K562 (cell line): ENCODE data around the gene GALNT17.

ENCODE experiments used
- CTCF ChIP-seq, 3 experiments: IDR thresholded peaks in 2 of 3; conservative IDR thresholded peaks in 1 of 3; 2 replicates each; pipeline ENCODE4 v1.5.1; 2011 to 2012; ENCODE audit warnings: low read length in 3 of 3, mild to moderate bottlenecking in 3 of 3, control low read depth in 2 of 3, improper control_type of control experiment in 1 of 3, inconsistent platforms in 1 of 3, low read depth in 1 of 3, mixed read lengths in 1 of 3, moderate library complexity in 1 of 3; ENCODE audit not compliant: insufficient read depth in 2 of 3
- EP300 ChIP-seq: IDR thresholded peaks from 2 replicates; pipeline ENCODE4 v1.6.1; 2012; ENCODE audit warnings: low read length, improper control_type of control experiment
- FOXA1 ChIP-seq: fragments of 450-650 bp; IDR thresholded peaks from 2 replicates; pipeline ENCODE4 v1.6.1; 2016; ENCODE audit warnings: mild to moderate bottlenecking, borderline replicate concordance
- MAFK ChIP-seq: IDR thresholded peaks from 2 replicates; pipeline ENCODE4 v1.6.1; 2011; ENCODE audit warnings: low read length, improper control_type of control experiment
- NUFIP1 ChIP-seq: fragments of 450-650 bp; IDR thresholded peaks from 2 replicates; pipeline ENCODE4 v1.6.1; 2018; ENCODE audit not compliant: partially characterized antibody
- POLR2A ChIP-seq: fragments of 450-650 bp; conservative IDR thresholded peaks from 2 replicates; pipeline ENCODE4 v1.6.1; 2016
- RBM39 ChIP-seq: fragments of 200-400 bp; formaldehyde crosslinking; optimal IDR thresholded peaks from 2 replicates; pipeline ENCODE3; 2018; ENCODE audit warnings: low read depth, low read length
- SIN3A ChIP-seq, 2 experiments: fragments of 150-350 bp in 1 of 2; IDR thresholded peaks; 2 replicates each; pipeline ENCODE4 v1.6.1; 2011 to 2016; ENCODE audit warnings: borderline replicate concordance in 2 of 2, low read depth in 2 of 2, low read length in 2 of 2, mild to moderate bottlenecking in 2 of 2, moderate library complexity in 2 of 2; ENCODE audit not compliant: control insufficient read depth in 1 of 2
- SMAD4 ChIP-seq: fragments of 250-450 bp; sonication (Bioruptor Pico); conservative IDR thresholded peaks from 2 replicates; pipeline ENCODE4 v1.8.0; 2021; ENCODE audit warnings: inconsistent platforms, mild to moderate bottlenecking, moderate library complexity
- TEAD1 ChIP-seq, 2 experiments: fragments of 450-650 bp in 1 of 2; sonication (generic) in 1 of 2; formaldehyde crosslinking; IDR thresholded peaks; 2 replicates each; pipeline versions ENCODE4 v1.4.0 to v1.8.0; 2020 to 2022; ENCODE audit warnings: mild to moderate bottlenecking in 2 of 2, missing genetic modification reagents in 1 of 2
- ZBTB7A ChIP-seq: IDR thresholded peaks from 2 replicates; pipeline ENCODE4 v1.6.1; 2011; ENCODE audit warnings: low read depth, mild to moderate bottlenecking, low read length, moderate library complexity, borderline replicate concordance; ENCODE audit not compliant: control insufficient read depth
- ZNF184 ChIP-seq: sonication (generic); formaldehyde crosslinking; IDR thresholded peaks from 2 replicates; pipeline ENCODE4 v1.5.0; 2020; ENCODE audit warnings: missing genetic modification reagents
- ZNF449 ChIP-seq: fragments of 250-450 bp; sonication (Bioruptor Pico); IDR thresholded peaks from 2 replicates; pipeline ENCODE4 v1.8.0; 2022; ENCODE audit warnings: moderate library complexity, mild to moderate bottlenecking, inconsistent platforms
- ZNF778 ChIP-seq: fragments of 450-650 bp; formaldehyde crosslinking; IDR thresholded peaks from 2 replicates; pipeline ENCODE4 v1.4.0; 2020; ENCODE audit warnings: mild to moderate bottlenecking, moderate library complexity

GRCh38 chr7:71507680-71508602, 376.0 kb downstream of the GALNT17 start:
- TF ChIP-seq EP300 (no peak), POLR2A (no peak), SIN3A (IDR thresholded peaks at IDR 0.05; ENCODE audit: borderline replicate concordance in 2 of 2, control insufficient read depth in 1 of 2, low read depth in 2 of 2, low read length in 2 of 2) (no peak), RBM39 (no peak), FOXA1 (no peak), CTCF (IDR thresholded peaks at IDR 0.05 in 2 of 3, conservative IDR thresholded peaks at IDR 0.05 in 1 of 3; ENCODE audit: insufficient read depth in 2 of 3, low read depth in 1 of 3, low read length in 3 of 3) (no peak), ZBTB7A (no peak), ZNF449 (no peak), MAFK (no peak), SMAD4 (CRISPR knock-in tag) (no peak), ZNF184 (CRISPR knock-in tag) (no peak), TEAD1 (CRISPR knock-in tag; IDR thresholded peaks at IDR 0.05) (no peak), NUFIP1 (no peak), ZNF778 (no peak)
